SK-N-SH (cell line): ENCODE measurements around the gene PDIA5. TPM values are rescaled to one million over a fixed set of nuclear protein-coding genes. Genes with fewer than 3 reads are reported as not detected.

Source experiments
- CTCF ChIA-PET: fragments of 300-600, 350-600 bp; formaldehyde crosslinking; extraction: SDS; loops from one replicate; lab custom pipeline; 2021; lab: Yijun Ruan, JAX
- POLR2A ChIA-PET: fragments of 350-600 bp; sonication (Branson Sonifier 250); formaldehyde crosslinking; extraction: SDS; loops from one replicate; lab custom pipeline; 2020; ENCODE audit warnings: antibody characterized with exemption, inconsistent platforms; lab: Yijun Ruan, JAX
- DNase-seq: peaks from one replicate; pipeline ENCODE4 v3.0.0; 2012
- H2AFZ ChIP-seq: fragments of 200-600 bp; sonication (generic); 2 replicates; pipeline ENCODE4 v1.8.1; 2016; ENCODE audit warnings: antibody characterized with exemption, mild to moderate bottlenecking, low read depth
- H3F3A ChIP-seq: fragments of 200-600 bp; sonication (generic); replicated peaks from 2 replicates; pipeline ENCODE3; 2016; ENCODE audit warnings: antibody characterized with exemption, mild to moderate bottlenecking; ENCODE audit not compliant: insufficient read depth
- H3K27ac ChIP-seq, 2 experiments: fragments of 200-500 bp in 1 of 2; fragments of 200-600 bp in 1 of 2; sonication (Bioruptor generic) in 1 of 2; sonication (generic), shearing (Covaris generic) in 1 of 2; 2 replicates each; pipeline versions ENCODE4 v1.5.1 to v1.6.1; 2014 to 2016; ENCODE audit warnings: low read depth in 2 of 2, inconsistent platforms in 1 of 2, low read length in 1 of 2, mild to moderate bottlenecking in 1 of 2, mixed read lengths in 1 of 2
- H3K27me3 ChIP-seq: fragments of 200-600 bp; sonication (generic), shearing (Covaris generic); 2 replicates; pipeline ENCODE4 v1.6.1; 2016; ENCODE audit warnings: mixed run types; ENCODE audit not compliant: insufficient read depth
- H3K36me3 ChIP-seq, 2 experiments: fragments of 200-500 bp in 1 of 2; fragments of 200-600 bp in 1 of 2; sonication (Bioruptor generic) in 1 of 2; sonication (generic) in 1 of 2; replicated peaks in 1 of 2; 2 replicates each; pipeline versions ENCODE3 to v1.5.1; 2014 to 2016; ENCODE audit warnings: low read length in 1 of 2, mild to moderate bottlenecking in 1 of 2; ENCODE audit not compliant: insufficient read depth in 2 of 2, control insufficient read depth in 1 of 2
- H3K4me1 ChIP-seq, 2 experiments: fragments of 200-500 bp in 1 of 2; fragments of 200-600 bp in 1 of 2; sonication (Bioruptor generic) in 1 of 2; sonication (generic), shearing (Covaris generic) in 1 of 2; 2 replicates each; pipeline versions ENCODE4 v1.5.1 to v1.6.1; 2014 to 2016; ENCODE audit warnings: low read depth in 1 of 2, low read length in 1 of 2, mixed run types in 1 of 2; ENCODE audit not compliant: insufficient read depth in 2 of 2, control insufficient read depth in 1 of 2
- H3K4me2 ChIP-seq: fragments of 200-600 bp; sonication (generic), shearing (Covaris generic); 2 replicates; pipeline ENCODE4 v1.6.1; 2017; ENCODE audit warnings: mixed run types
- H3K4me3 ChIP-seq, 2 experiments: fragments of 200-500 bp in 1 of 2; fragments of 200-600 bp in 1 of 2; sonication (Bioruptor generic) in 1 of 2; sonication (generic), shearing (Covaris generic) in 1 of 2; 2 replicates each; pipeline versions ENCODE4 v1.5.1 to v1.8.1; 2014 to 2016; ENCODE audit warnings: low read depth in 2 of 2, inconsistent platforms in 1 of 2, low read length in 1 of 2, mild to moderate bottlenecking in 1 of 2, mixed read lengths in 1 of 2, moderate library complexity in 1 of 2
- H3K79me2 ChIP-seq: fragments of 200-600 bp; sonication (generic); 2 replicates; pipeline ENCODE4 v1.8.1; 2017; ENCODE audit warnings: mild to moderate bottlenecking; ENCODE audit not compliant: insufficient read depth
- H3K9ac ChIP-seq: fragments of 200-600 bp; sonication (generic); 2 replicates; pipeline ENCODE4 v1.6.1; 2017; ENCODE audit warnings: mixed run types
- H3K9me2 ChIP-seq: fragments of 200-600 bp; sonication (generic); 2 replicates; pipeline ENCODE4 v1.6.1; 2017; ENCODE audit warnings: mixed run types
- H3K9me3 ChIP-seq: fragments of 200-600 bp; sonication (generic); 2 replicates; pipeline ENCODE4 v1.6.1; 2017; ENCODE audit warnings: mixed run types, mild to moderate bottlenecking, moderate library complexity
- H4K20me1 ChIP-seq: fragments of 200-600 bp; sonication (generic); 2 replicates; pipeline ENCODE4 v1.6.1; 2017; ENCODE audit warnings: mild to moderate bottlenecking, mixed run types; ENCODE audit not compliant: insufficient read depth
- CHD2 ChIP-seq: fragments of 150-350 bp; IDR thresholded peaks from 2 replicates; pipeline ENCODE4 v1.6.1; 2018; ENCODE audit warnings: low read length; ENCODE audit not compliant: partially characterized antibody
- CTCF ChIP-seq: fragments of 200-600 bp; sonication (generic); IDR thresholded peaks from 2 replicates; pipeline ENCODE4 v1.6.1; 2017; ENCODE audit warnings: antibody characterized with exemption, mild to moderate bottlenecking, moderate library complexity
- EP300 ChIP-seq, 2 experiments: IDR thresholded peaks; 2 replicates each; pipeline versions ENCODE4 v1.4.0 to v1.6.1; 2012; ENCODE audit warnings: borderline replicate concordance in 1 of 2, low read depth in 1 of 2, low read length in 1 of 2
- EZH2phosphoT487 ChIP-seq: fragments of 200-600 bp; sonication (generic); IDR thresholded peaks from 2 replicates; pipeline ENCODE4 v1.6.1; 2017; ENCODE audit warnings: low read depth, mixed run types, mild to moderate bottlenecking, antibody characterized with exemption, moderate library complexity, borderline replicate concordance
- FOSL2 ChIP-seq: IDR thresholded peaks from 2 replicates; pipeline ENCODE4 v1.4.0; 2012; ENCODE audit warnings: low read depth, mild to moderate bottlenecking, moderate library complexity, borderline replicate concordance
- FOXM1 ChIP-seq: IDR thresholded peaks from 2 replicates; pipeline ENCODE4 v1.4.0; 2012; ENCODE audit warnings: low read depth, mild to moderate bottlenecking
- GABPA ChIP-seq: IDR thresholded peaks from 2 replicates; pipeline ENCODE4 v1.4.0; 2012; ENCODE audit warnings: low read depth, mild to moderate bottlenecking
- JUND ChIP-seq: IDR thresholded peaks from 2 replicates; pipeline ENCODE4 v1.4.0; 2012
- MEF2A ChIP-seq: IDR thresholded peaks from 2 replicates; pipeline ENCODE4 v1.4.0; 2012; ENCODE audit warnings: low read depth, borderline replicate concordance
- NRF1 ChIP-seq: IDR thresholded peaks from 2 replicates; pipeline ENCODE4 v1.6.1; 2012; ENCODE audit warnings: low read depth, mild to moderate bottlenecking, low read length
- PBX3 ChIP-seq: IDR thresholded peaks from 2 replicates; pipeline ENCODE4; 2012
- POLR2AphosphoS5 ChIP-seq: IDR thresholded peaks from 2 replicates; pipeline ENCODE4 v1.6.1; 2012; ENCODE audit warnings: low read depth, low read length
- RFX5 ChIP-seq: IDR thresholded peaks from 2 replicates; pipeline ENCODE4 v1.6.1; 2012; ENCODE audit warnings: mild to moderate bottlenecking, improper control_type of control experiment, low read length
- SIN3A ChIP-seq: IDR thresholded peaks from 2 replicates; pipeline ENCODE4 v1.6.1; 2012; ENCODE audit warnings: low read depth, mild to moderate bottlenecking, low read length, moderate library complexity, borderline replicate concordance
- SMC3 ChIP-seq: IDR thresholded peaks from 2 replicates; pipeline ENCODE4 v1.6.1; 2012; ENCODE audit warnings: low read depth, low read length, improper control_type of control experiment
- TCF12 ChIP-seq: IDR thresholded peaks from 2 replicates; pipeline ENCODE4 v1.4.0; 2012
- TEAD4 ChIP-seq: IDR thresholded peaks from 2 replicates; pipeline ENCODE4 v1.4.0; 2012; ENCODE audit warnings: mild to moderate bottlenecking, borderline replicate concordance; ENCODE audit not compliant: insufficient read depth
- USF2 ChIP-seq: fragments of 150-350 bp; IDR thresholded peaks from 2 replicates; pipeline ENCODE4 v1.6.1; 2017; ENCODE audit warnings: antibody characterized with exemption, low read length, low read depth, borderline replicate concordance
- WGBS: methylation state at CpG from one replicate; pipeline ENCODE4 v1.1.6; 2017; ENCODE audit warnings: low lambda C conversion rate; 5-methylcytosine and 5-hydroxymethylcytosine counted together
- polyA plus RNA-seq, 3 experiments: library from polyadenylated mRNA; depleted of rRNA; stranded (reverse); fragments of >200 nt; gene quantifications; 2 replicates each; pipeline ENCODE4 v1.2.3, GENCODE V29; 2012

The PDIA5 gene
- polyA plus RNA-seq, 1 of the 3 experiments (the other 2 are of a cell fraction): 28.6 TPM

- TF ChIP-seq RFX5 (no peak), FOSL2 (peak; percentile 85), CTCF (no peak), PBX3 (no peak), CHD2 (no peak), USF2 (no peak), JUND (peak; percentile 78), POLR2AphosphoS5 (no peak), MEF2A (no peak), EZH2phosphoT487 (no peak), GABPA (no peak), SMC3 (no peak), FOXM1 (no peak)
These were observed 37.7 kb downstream of the PDIA5 start (continued) for GRCh38 chr3:123104550-123104949.

GRCh38 chr3:123105201-123106189 is 38.7 kb downstream of the PDIA5 start:
- Histone ChIP-seq H3K4me1 (peaks cover 8 to 22% of the 10 kb centered on the region in 2 experiments; a peak in 2 of 4 replicates), H3K36me3 (peaks cover 42 to 53% of the 10 kb centered on the region in 2 experiments), H3K79me2 (no peaks in the 10 kb centered on the region), H3K4me3 (no peak overlapping the region), H3K9me3 (no peaks in the 10 kb centered on the region), H3F3A (no peaks in the 10 kb centered on the region), H3K9me2 (no peaks in the 10 kb centered on the region), H3K27ac (no peak overlapping the region; a peak in 1 of 4 replicates), H3K4me2 (no peak overlapping the region), H2AFZ (no peak overlapping the region), H3K27me3 (no peaks in the 10 kb centered on the region), H4K20me1 (no peaks in the 10 kb centered on the region), H3K9ac (no peak overlapping the region)
- DNase-seq: no peak
- CTCF ChIA-PET: interaction anchor here (1.1 kb wide), 1 partner anchor 38 kb away, joined by 3 read pairs; the partner anchor contains the start of gene PDIA5
- 87% methylated on average over 12 of the region's 12 CpGs for WGBS
- TF ChIP-seq TEAD4 (no peak), SIN3A (no peak), NRF1 (no peak), MEF2A (no peak), EP300 (IDR thresholded peaks at IDR 0.05; ENCODE audit: borderline replicate concordance in 1 of 2, low read depth in 1 of 2, low read length in 1 of 2) (no peak), PBX3 (no peak), TCF12 (no peak)
- POLR2A ChIA-PET: no interaction called here
